GM19023 (cell line): ENCODE measurements around the gene DNAJC3.
"Not testable (repeated sequence)": the region's sequence is repeated elsewhere in the genome, so short reads cannot be mapped to it uniquely, and the experiment has no call there.

Experiments used
- ATAC-seq: cut with Tn5 transposase; IDR thresholded peaks from one replicate; pipeline ENCODE4 v1.9.1; 2021; ENCODE audit warnings: mild to moderate bottlenecking, moderate library complexity; ENCODE audit not compliant: unreplicated experiment

Gene DNAJC3

DNA sequence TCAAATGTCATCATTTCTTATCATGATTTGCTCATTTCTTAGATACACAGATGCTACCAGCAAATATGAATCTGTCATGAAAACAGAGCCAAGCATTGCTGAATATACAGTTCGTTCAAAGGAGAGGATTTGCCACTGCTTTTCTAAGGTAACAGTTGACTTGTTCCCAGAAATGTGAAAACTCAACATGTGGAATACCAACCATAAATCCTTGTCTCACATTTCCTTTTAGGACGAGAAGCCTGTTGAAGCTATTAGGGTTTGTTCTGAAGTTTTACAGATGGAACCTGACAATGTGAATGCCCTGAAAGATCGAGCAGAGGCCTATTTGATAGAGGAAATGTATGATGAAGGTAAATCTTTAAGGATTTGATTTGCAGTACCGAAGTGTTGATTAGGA, 86.7 kb downstream of the DNAJC3 start:
- no peak for ATAC-seq

DNA sequence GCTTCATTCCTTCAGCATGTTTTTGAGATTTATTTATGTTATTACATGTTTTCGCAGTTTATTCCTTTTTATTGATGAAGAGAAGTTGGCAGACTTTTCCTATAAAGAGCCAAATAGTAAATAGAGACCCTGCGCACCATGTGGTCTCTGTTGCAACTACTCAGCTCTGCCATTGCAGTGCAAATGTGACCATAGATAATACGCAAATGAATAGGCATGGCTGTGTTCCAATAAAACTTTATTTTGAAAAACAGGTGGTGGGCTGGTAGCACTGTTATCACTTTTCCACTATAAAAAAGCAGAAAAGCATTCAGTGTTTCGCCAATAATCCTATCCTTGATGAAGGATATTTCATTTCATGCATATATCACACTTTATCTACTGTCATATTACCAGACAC, 95.0 kb downstream of the DNAJC3 start:
- ATAC-seq = no peak

DNA sequence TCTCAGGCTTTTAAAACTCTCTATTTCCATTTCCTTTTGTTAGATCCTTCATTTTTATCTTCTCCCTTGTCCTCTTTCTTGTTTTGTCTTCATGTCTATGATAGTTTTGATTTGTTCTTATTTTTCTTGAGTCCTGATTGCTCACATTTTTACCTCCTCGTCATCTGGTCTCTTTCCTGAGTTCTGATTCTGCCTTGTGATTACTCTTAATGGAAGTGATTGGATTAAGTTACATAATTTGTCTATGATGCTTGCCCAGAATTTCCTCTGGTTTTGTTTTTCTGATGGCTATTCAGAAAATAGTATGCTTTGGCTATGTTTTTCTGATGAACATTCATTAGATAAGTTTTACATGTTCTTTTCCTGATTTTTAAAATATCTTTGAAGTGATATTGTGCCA, 102.6 kb downstream of the DNAJC3 start:
- ATAC-seq = no peak

DNA sequence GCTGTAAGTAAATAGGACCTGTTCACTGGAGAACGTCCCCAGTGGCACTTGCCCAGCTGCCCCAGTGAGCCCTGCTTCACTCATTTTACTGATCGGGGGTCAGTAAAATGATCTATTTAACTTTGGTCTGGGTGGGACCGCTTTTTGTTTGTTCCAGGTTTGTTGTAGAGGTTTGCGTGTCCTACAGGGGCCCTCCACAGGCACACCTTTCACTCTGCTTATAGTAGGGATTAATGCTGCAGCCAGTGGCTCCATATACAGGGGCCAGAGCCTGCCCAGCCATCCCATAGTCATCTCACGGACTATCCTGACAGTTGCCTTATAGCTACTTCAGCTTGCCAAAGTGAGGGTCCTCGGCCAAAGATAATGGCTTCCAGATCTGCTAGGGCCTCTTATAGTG, 104.1 kb downstream of the DNAJC3 start:
- no peak for ATAC-seq

DNA sequence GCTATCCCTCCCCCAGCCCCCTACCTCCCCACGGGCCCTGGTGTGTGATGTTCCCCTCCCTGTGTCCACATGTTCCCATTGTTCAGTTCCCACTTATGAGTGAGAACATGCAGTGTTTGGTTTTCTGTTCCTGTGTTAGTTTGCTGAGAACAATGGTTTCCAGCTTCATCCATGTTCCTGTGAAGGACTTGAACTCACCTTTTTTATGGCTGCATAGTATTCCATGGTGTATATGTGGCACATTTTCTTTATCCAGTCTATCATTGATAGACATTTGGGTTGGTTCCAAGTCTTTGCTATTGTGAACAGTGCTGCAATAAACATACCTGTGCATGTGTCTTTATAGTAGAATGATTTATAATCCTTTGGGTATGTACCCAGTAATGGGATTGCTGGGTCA, 105.0 kb downstream of the DNAJC3 start:
- not testable (repeated sequence) for ATAC-seq

DNA sequence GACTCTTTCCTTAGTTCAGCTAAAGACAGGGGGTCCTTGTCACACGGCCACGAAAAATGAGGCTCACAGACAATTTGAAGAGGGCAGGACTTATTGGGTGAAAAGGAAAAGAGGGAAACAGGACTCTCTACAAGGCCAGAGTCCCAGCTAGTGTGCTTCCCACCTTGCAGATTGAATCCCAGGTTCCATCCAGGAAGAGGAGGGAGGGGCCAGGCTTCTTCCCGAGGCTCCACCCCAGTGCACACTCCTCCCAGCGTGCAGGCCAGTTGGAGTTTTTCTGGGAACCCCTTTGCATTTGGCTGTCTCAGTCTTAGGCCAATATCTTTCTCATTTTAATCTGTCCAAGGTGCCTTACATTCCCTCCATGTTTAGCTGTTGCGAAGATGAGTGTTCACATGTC, 106.8 kb downstream of the DNAJC3 start:
- no peak for ATAC-seq

DNA sequence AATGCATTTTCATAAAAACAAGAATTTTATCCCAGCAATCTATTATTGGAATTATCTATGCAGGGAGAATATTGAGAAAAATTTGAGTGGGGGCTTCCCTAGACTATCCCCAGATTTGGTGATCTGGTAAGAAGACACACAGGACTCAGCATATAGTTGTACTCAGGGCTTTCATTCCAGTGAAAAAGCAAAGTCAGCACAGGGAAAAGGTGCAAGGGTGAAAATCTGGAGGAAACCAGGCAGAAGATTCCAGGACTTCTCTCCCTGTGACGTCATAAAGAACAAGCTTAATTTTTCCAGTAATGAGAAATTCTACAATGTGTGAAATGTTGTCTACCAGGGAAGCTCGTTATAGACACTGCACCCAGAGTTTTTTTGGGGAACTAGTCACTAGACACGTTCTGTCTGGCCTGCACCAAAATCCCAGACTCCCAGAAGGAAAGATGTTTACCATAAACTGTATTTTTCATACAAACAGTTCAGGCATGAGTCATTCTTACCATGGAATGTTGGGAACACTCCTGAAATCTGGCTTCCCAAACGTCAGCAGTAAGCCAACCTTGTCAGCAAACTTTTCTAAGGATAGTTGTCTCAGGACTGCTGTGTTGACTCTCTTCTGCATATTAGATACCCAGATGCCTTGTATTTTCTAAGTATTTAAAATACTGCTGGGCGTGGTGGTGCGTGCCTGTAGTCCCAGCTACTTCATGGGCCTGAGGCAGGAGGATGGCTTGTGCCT, 107.4 kb downstream of the DNAJC3 start:
- ATAC-seq = no peak

DNA sequence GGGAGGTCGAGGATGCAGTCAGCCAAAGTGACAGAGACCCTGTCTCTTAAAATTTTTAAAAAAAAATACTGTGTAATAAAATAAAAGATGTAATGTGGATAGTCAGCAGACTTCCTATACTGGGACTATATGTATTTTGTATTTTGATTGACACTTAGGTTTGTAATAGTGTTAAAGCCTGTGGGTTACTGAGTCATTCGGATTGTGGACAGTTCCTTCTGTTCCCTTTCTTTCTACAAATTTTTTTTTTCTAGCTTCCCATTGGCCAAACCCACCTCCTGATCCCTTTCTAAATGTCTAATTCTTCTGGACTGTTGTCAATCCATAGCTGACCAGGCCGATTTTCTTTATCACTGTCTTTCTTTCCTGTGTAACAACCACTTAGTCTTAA, 108.0 kb downstream of the DNAJC3 start:
- ATAC-seq = no peak

DNA sequence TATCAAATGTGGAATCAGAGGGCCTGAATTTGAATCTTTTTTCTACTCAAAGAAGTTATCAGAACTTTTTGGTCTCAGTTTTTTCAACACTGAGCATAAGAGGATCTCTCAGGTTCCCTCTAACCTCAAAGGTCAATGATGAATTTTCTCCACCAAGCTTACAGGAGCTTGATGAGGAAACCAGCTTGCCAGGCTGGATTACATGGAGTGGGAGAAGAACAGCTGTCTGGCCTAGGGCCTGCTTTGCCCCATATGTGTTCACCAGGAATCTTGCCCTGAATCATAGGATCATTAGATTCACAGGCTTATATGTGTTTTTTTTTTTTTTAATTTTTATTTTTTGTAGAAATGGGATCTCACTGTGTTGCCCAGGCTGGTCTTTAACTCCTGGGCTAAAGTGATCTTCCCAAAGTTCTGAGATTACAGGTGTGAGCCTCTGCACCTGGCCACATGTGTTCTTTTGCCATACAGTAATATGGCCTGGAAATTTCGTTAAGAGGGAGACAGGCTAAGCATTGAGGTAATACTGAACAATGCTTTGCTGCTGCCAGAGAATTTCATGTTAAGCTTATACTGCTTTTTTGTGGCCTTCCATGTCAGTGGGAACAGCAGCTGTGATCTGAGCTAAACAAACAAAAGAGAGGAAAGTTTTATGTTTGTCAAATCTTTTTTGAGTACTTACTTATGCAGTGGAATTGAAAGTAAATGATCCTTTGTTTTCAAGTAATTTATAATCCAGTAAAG, 110.6 kb downstream of the DNAJC3 start:
- no peak for ATAC-seq

DNA sequence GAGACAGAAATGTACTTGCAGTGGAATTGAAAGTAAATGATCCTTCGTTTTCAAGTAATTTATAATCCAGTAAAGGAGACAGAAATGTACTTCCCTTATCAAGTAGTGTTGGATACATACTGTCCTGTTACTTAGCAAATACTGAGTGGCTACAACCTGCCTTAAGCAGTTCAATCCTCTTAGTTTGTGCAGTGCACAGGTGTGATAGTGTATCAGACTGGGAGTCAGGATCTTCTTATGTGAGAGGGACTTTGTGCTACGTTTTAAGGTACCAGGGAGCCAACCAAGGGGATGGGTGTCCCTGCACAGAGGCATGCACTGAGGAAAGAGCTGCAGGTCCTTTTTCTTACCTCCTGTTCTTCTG, 111.1 kb downstream of the DNAJC3 start:
- ATAC-seq = no peak

DNA sequence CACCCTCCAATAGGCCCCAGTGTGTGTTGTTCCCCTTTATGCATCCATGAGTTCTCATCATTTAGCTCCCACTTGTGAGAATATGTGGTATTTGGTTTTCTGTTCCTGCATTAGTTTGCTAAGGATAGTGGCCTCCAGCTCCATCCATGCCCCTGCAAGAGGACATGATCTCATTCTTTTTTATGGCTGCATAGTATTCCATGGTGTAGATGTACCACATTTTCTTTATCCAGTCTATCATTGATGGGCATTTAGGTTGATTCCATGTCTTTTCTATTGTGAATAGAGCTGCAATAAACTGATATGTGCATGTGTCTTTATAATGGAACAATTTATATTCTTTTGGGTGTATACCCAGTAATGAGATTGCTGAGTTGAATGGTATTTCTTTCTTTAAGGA, 112.4 kb downstream of the DNAJC3 start:
- not testable (repeated sequence) for ATAC-seq

DNA sequence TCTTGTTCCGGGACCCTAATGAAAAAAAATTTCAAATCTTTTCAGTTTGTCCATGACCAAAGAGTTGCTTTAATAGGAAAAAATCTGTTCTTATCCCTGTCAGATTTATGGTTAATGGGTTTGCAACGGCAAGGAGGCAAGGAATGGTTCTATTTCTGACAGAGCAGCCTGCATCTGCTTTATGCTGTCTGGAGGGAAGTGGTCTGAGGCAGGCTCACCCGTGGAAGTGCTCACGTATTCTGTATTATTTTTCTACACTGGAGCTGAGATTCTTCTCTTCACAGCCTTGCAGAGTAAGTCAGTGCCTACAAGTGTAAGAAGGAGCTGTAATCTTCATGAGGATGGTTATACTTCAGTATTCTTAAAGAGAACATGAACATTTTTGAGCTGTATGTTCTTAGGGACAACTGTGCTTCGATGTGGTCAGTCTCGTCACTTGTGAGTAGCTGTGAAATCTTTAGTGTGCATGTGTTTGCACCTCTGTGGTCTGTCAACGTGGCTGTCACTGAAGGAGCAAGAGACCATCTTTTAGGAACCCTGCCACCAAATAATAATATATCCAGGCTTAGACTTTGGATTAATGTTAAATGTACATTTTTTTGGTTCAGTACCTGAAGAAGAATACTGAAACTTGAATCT, 114.3 kb downstream of the DNAJC3 start:
- ATAC-seq = no peak

DNA sequence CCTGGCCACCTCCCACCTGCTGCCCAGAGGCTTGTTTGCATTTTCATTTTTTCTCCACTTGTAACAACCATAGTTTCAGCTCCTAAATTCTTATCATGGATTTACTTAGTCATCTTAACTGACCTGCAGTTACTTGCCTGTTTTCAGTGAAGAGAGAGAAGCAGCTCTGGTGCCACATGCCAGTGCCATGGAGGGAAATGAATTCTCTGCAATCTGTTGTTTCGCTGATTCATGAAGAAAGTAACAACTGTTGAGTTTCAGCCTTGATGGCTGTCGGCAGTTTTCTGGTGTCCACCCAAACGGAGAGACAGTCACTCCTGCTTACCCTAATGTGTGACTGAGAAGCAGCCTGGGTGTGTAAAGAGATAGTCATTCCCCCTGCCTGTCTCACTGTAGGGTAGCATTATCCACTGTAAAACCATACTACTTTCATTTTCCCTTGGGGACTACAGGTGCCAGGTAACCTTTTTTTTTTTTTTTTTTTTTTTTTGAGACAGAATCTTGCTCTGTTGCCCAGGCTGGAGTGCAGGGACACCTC, 116.1 kb downstream of the DNAJC3 start:
- no peak for ATAC-seq

DNA sequence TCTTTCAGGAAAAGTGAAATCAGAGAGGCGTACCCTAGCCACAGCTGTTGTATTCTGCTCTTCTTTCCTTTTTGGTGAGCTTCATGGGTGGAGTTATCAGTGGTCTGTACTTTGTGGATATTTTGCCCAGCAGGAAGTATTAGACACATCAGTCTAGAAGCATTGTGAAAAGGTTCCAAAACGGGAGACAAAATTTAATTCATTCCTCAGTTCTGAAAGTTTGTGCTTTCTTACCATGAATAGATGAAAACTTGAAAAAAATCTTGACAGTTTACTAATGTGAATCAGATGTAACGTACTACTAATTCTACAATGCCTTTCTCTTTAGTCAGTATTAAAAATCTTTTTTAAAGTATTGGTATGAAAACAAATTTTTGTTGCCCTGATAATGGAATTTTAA, 116.8 kb downstream of the DNAJC3 start:
- no peak for ATAC-seq

DNA sequence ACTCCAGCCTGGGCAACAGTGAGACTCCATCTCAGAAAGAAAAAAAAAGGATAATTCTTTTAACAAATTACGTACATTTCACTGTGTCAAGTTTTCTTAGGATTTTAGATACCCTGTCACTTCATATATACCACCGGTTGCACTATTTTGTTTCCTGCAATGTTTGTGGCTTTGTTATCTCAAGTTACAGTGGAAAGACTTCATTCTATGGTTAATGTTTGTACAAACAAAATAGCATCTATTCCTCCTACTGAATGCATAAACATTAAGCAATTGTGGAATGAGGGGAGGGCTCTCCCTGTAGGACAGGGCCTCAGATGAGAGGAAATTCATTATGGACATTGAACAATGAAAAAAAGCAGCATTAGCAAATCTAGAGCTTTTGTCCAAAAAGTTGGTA, 120.1 kb downstream of the DNAJC3 start:
- no peak for ATAC-seq

DNA sequence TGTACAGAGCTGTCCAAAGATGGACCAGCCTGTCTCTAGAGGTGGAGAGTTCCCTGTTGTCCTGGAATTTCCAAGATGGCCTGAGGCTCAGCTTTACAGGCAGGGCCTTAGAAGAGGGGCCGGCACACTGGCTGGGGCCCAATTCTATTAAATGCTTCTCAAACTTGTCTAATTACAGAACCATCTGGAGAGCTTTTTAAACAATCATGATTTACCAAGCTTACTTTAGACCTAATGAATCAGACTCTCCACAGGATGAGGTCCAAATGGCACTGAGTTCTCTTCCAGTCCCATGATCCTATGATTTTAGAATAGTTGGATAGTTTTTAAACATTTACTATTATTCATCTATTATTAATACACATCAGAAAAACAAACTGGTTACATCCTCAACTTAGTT, 123.5 kb downstream of the DNAJC3 start:
- ATAC-seq = no peak

DNA sequence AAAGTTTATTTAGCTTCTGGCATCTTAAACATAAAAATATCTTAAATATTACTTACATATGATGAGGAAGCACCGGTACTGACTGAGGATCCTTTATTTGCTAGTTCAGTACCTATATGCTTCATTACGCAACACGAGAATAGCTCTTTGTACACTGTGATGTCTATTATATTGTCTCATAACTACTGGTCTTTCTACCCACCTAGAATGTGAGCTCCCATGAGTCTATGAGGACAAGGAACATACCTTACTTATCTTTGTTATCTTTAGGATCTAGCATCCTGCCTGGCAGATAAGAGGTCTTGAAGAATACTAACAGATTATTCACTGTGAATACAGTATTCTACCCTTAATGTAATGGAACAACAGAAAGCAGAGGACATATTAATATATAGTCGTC, 124.9 kb downstream of the DNAJC3 start:
- no peak for ATAC-seq

DNA sequence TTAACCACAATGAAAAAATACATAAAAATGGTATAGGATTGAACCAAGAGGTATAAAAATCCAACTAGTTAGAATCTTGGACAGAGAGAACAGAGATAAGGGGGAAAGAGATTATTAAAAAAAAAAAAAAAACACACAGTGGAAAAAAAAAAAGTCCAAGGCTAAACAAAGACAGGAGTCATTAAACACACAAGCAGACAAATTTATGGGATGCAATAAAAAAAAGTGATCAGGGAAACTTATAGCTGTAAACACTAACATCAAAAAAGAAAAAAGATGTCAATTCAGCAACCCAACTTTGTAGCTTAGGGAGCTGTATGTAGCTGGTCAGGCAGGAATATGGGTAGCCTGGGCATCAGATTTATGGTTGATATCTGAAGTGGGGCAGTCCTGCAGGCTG, 129.0 kb downstream of the DNAJC3 start:
- no peak for ATAC-seq

DNA sequence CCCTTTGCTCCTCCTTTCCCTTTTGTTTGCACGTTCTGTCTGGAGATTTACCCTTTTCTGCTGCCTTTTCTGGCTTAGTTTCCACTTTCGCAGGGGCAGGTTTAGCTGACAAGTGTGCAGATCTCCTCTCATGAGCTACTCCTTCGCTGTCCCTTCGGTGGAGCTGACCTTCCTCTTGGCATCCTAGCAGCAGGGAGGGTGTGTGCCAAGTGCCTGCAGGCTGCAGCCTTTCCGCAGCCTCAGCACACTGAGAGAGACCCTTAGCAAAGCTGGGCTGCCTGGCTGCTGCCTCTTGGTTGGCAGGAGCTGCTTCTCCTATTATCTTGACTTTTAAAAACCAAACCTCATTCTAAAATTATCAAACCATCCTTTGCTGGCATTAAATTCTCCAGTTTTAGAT, 132.5 kb downstream of the DNAJC3 start:
- no peak for ATAC-seq

DNA sequence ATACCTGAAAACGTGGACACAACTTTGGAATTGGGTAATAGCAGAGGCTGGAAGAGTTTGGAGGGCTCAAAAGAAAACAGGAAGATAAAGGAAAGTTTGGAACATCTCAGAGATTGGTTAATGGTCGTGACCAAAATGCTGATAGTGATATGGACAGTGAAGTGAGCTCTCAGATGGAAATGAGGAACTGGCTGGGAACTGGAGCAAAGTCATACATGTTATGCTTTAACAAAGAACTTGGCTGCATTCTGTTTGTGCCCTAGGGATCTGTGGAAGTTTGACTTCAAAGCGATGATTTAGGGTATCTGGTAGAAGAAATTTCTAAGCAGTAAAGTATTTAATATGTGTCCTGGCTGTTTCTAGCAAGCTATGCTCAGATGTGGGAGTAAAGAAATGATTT, 136.2 kb downstream of the DNAJC3 start:
- ATAC-seq = no peak

DNA sequence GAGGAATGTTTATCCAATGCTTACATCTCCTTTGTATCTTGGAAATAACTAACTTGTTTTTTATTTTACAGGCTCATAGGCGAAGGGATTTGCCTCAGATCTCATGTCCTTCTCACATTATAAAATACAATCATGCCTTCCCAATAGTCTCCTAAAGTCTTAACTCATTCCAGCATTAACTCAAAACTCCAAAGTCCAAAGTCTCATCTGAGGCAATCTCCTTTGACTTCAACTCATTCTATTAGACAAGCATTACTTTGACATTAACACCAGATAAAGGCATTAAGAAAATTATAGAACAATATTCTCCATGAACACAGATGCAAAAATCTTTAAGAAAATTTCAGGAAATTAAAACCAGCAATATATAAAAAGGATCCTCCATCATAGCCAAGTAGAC, 137.6 kb downstream of the DNAJC3 start:
- ATAC-seq = no peak

DNA sequence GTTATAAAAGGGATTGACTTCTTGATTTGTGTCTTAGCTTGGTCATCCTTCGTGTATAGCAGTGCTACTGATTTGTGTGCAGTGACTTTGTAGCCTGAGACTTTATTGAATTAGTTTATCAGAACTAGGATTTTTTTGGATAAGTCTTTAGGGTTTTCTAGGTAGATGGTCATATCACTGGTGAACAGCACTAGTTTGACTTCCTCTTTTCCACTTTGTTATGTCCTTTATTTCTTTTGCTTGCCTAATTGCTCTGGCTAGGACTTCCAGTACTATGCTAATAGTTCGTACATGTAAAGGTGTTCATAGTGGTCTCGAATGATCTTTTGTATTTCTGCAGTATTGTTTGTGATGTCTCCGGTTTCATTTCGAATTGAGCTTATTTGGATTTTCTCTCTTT, 145.4 kb downstream of the DNAJC3 start:
- ATAC-seq = no peak
